A673 (cell line): ENCODE measurements around the gene SMDT1. TPM values are rescaled to one million over a fixed set of nuclear protein-coding genes. Genes with fewer than 3 reads are reported as not detected.
"Not testable (repeated sequence)": the region's sequence is repeated elsewhere in the genome, so short reads cannot be mapped to it uniquely, and the experiment has no call there.

Experiments used
- BruUV-seq: library from RNA; stranded (reverse); fragments of 400-500 nt; replicated peaks from 2 replicates; lab custom pipeline; 2021; lab: Mats Ljungman, UMichigan
- CTCF ChIA-PET: fragments of 300-600 bp; sonication (Branson Sonifier 250); formaldehyde crosslinking; loops from one replicate; lab custom pipeline; 2022; ENCODE audit warnings: antibody characterized with exemption; lab: Charles Lee
- POLR2A ChIA-PET: fragments of 300-600 bp; sonication (Branson Sonifier 250); formaldehyde crosslinking; loops from one replicate; lab custom pipeline; 2022; ENCODE audit warnings: antibody characterized with exemption; ENCODE audit not compliant: low non-redundant PET; lab: Charles Lee
- DNase-seq: peaks from one replicate; pipeline ENCODE4 v3.0.0-alpha.2; 2015; ENCODE audit warnings: low spot score
- H3K27ac ChIP-seq: fragments of 200-600 bp; sonication (generic); 2 replicates; pipeline ENCODE4 v1.5.1; 2016; ENCODE audit warnings: mixed run types, low read depth, mild to moderate bottlenecking, mixed read lengths, antibody characterized with exemption, low read length; ENCODE audit not compliant: poor library complexity, severe bottlenecking
- H3K27me3 ChIP-seq: fragments of 200-600 bp; sonication (generic); replicated peaks from 2 replicates; pipeline ENCODE4 v1.6.1; 2017; ENCODE audit warnings: mixed run types, low read depth, mild to moderate bottlenecking, mixed read lengths, antibody characterized with exemption, low read length; ENCODE audit not compliant: insufficient read depth, poor library complexity
- H3K36me3 ChIP-seq: fragments of 200-600 bp; sonication (generic); 2 replicates; pipeline ENCODE4 v1.6.1; 2016; ENCODE audit warnings: mixed run types, mild to moderate bottlenecking, mixed read lengths, antibody characterized with exemption, low read length; ENCODE audit not compliant: insufficient read depth, poor library complexity, severe bottlenecking
- H3K4me1 ChIP-seq: fragments of 200-600 bp; sonication (generic); 2 replicates; pipeline ENCODE4 v1.6.1; 2017; ENCODE audit warnings: mixed run types, mild to moderate bottlenecking, mixed read lengths, antibody characterized with exemption, low read length; ENCODE audit not compliant: insufficient read depth, poor library complexity, severe bottlenecking
- H3K4me3 ChIP-seq: fragments of 200-600 bp; sonication (generic); 2 replicates; pipeline ENCODE4 v1.5.1; 2016; ENCODE audit warnings: low read depth, mixed run types, mild to moderate bottlenecking, mixed read lengths, low read length; ENCODE audit not compliant: poor library complexity, severe bottlenecking
- H3K9me3 ChIP-seq: fragments of 200-600 bp; sonication (generic); 2 replicates; pipeline ENCODE4 v1.6.1; 2016; ENCODE audit warnings: mixed run types, low read depth, mild to moderate bottlenecking, mixed read lengths, antibody characterized with exemption, low read length; ENCODE audit not compliant: poor library complexity, severe bottlenecking
- EZH2 ChIP-seq: fragments of 200-600 bp; sonication (generic); IDR thresholded peaks from 2 replicates; pipeline ENCODE4 v1.6.1; 2017; ENCODE audit warnings: borderline replicate concordance, low read depth, mild to moderate bottlenecking, mixed read lengths, antibody characterized with exemption, low read length; ENCODE audit not compliant: poor library complexity, severe bottlenecking
- intact Hi-C: fragments of 100-400 bp; cut with micrococcal nuclease; formaldehyde crosslinking; loops from one replicate; pipeline ENCODE4 v1.10.0; 2022; ENCODE audit not compliant: unreplicated experiment
- total RNA-seq: library from RNA; stranded (reverse); gene quantifications from 2 replicates; pipeline ENCODE4 v1.2.3, GENCODE V29; 2021
- TF ChIP-seq, protein P1 (sequence below): fragments of 300-800, 200-600 bp; sonication (generic); conservative IDR thresholded peaks from 2 replicates; pipeline ENCODE4 v1.5.1; 2017; ENCODE audit warnings: low read depth, mild to moderate bottlenecking, antibody characterized with exemption, low read length, moderate library complexity, mixed read lengths

The SMDT1 gene
- total RNA-seq, 1 experiment from 2014 or later = 61.8 TPM

DNA sequence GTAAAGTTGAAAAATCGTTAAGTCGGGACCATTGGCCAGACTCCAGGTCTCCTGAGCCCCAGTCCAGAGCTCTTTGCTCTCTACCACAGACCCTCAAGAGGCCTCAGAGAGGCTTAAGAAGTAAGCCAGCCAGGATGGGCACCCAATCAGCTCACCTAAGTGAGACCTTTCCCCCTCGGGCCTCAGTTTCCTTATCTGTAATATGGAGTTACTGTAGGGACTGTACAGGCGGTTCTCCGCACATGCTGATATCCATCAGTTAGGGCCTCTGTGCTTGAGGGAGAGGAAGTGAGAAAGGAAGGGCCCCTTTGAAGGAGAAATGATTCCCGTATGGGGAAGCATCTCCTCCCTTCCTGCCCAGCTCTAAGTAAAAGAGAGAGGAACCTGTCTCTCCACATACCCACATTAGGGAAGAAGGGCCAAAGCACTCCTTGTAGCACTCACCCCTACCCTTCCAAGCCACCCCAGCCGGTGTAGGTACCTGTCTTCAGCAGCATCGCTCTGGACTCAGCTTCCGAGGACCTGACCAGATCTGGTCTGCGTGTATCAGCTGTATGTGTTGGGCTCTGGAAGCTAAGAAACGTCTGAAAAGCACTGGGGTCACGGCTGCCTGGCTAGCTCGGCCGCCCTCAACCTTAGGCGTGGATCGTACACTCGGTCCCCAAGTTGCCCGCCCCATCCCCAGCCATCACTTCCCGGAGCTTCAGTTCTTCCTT lies 9.5 kb upstream of the SMDT1 start:
- H3K27ac ChIP-seq = peak overlapping the region; percentile 86
- intact Hi-C loops = loop anchor here (1.0 kb wide), 1 partner anchor 20 kb away; the partner anchor contains the start of gene NDUFA6
- H3K27me3 ChIP-seq = no peaks in the 10 kb centered on the region
- DNase-seq = no peak
- POLR2A ChIA-PET = no interaction called here
- peaks cover 7% of the 10 kb centered on the region for H3K4me1 ChIP-seq
- H3K9me3 ChIP-seq = no peaks in the 10 kb centered on the region
- BruUV-seq = TSS peak; percentile 82
- peaks cover 10% of the 10 kb centered on the region for H3K36me3 ChIP-seq
- TF ChIP-seq, protein P1, sequence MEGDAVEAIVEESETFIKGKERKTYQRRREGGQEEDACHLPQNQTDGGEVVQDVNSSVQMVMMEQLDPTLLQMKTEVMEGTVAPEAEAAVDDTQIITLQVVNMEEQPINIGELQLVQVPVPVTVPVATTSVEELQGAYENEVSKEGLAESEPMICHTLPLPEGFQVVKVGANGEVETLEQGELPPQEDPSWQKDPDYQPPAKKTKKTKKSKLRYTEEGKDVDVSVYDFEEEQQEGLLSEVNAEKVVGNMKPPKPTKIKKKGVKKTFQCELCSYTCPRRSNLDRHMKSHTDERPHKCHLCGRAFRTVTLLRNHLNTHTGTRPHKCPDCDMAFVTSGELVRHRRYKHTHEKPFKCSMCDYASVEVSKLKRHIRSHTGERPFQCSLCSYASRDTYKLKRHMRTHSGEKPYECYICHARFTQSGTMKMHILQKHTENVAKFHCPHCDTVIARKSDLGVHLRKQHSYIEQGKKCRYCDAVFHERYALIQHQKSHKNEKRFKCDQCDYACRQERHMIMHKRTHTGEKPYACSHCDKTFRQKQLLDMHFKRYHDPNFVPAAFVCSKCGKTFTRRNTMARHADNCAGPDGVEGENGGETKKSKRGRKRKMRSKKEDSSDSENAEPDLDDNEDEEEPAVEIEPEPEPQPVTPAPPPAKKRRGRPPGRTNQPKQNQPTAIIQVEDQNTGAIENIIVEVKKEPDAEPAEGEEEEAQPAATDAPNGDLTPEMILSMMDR = no peak
- no peak for TF ChIP-seq EZH2
- peak overlapping the region; percentile 67 for H3K4me3 ChIP-seq
- CTCF ChIA-PET = no interaction called here

DNA sequence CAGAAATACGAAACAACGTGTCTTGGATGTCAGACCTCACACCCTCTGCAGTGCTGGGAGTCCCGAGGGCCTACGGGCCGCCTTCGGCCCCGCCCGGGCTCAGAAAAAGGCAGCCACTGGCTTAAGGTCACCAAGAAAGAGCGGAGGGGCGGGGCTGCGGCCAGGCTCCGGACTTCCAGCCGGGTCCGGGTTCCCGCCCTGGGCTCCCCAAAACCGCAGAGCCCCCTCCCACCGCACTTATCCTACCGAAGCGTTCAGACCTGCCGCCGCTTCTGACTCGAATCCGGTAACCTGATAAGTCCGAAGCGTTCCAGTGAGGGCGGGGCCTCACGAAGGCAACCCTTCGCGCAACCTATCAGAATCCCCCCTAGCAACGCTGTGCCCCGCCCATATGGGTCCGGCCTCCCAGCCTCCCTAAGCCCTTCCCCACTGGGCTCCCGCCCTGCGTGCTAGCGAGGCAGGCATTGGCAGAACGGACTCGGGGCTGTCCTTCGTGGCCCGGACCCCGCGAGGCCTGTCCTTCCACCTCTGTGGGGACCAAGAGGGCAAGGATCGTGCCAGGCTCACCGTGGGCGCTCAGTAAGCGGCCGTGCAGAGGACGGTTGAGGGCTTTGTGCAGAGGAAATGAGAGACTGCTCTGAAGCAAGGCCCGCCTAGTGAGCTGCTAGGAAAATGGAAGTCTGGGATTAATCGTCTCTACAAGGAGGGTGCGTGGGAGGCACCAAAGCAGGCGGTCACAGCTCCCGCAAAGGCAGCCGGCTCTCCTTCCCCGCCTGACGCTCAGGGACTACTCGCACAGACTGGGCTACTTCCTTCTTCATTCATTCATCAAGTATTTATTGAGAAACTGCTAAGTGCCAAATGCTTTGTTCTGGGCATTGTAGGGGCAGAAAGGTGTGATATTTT lies 8.7 kb upstream of the SMDT1 start, which contains the start of gene NAGA:
Gene NAGA, minus strand, starts transcription at position 296 of the 906 bp plus-strand sequence. CDS start 515 bp downstream, outside the sequence.
- TSS peak; percentile 95 for BruUV-seq
- no peaks in the 10 kb centered on the region for H3K27me3 ChIP-seq
- intact Hi-C loops = loop anchor here (1.0 kb wide), 1 partner anchor 20 kb away; the partner anchor contains the start of gene NDUFA6
- DNase-seq = peak; percentile 99
- CTCF ChIA-PET = interaction anchor here (1.0 kb wide), 1 partner anchor 20 kb away, joined by 3 read pairs; no protein-coding TSS in a partner anchor
- peaks cover 7% of the 10 kb centered on the region for H3K4me1 ChIP-seq
- H3K9me3 ChIP-seq = no peaks in the 10 kb centered on the region
- peaks cover 6% of the 10 kb centered on the region for H3K36me3 ChIP-seq
- POLR2A ChIA-PET = no interaction called here
- TF ChIP-seq, protein P1 = no peak
- no peak for TF ChIP-seq EZH2
- peak within 1 kb of the TSS; percentile 67 for H3K4me3 ChIP-seq
- H3K27ac ChIP-seq = peak within 1 kb of the TSS; percentile 86

DNA sequence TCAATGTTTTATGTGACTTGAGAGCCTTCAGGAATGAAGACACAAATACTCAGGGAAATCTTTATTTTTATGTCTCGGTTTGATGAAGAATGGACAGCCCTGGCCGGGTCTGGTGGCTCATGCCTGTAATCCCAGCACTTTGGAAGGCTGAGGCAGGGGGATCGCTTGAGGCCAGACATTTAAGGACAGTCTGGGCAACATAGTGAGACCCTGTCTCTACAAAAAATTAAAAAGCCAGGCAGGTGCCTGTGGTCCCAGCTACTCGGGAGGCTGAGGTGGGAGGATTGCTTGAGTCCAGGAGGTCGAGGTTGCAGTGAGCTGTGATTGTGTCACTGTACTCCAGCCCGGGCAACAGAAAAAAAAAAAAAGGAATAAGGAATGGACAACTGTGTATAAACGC lies 8.0 kb upstream of the SMDT1 start:
- DNase-seq, BruUV-seq, H3K27me3 ChIP-seq, H3K36me3 ChIP-seq, H3K4me1 ChIP-seq, intact Hi-C loops, POLR2A ChIA-PET, H3K9me3 ChIP-seq: not testable (repeated sequence)
- peak overlapping the region; percentile 67 for H3K4me3 ChIP-seq
- peak overlapping the region; percentile 86 for H3K27ac ChIP-seq
- CTCF ChIA-PET = interaction anchor here (1.0 kb wide), 1 partner anchor 20 kb away, joined by 3 read pairs; no protein-coding TSS in a partner anchor
